Measurements from ENCODE around the gene LDLRAD1.
A peak's percentile ranks its signal among the peaks of the same experiment; 100 is the strongest.

The LDLRAD1 gene

GRCh38 chr1:53984726-53985125, 33.3 kb downstream of the LDLRAD1 start:
- ChIA-PET POLR2A (no interaction called here), CTCF (no interaction called here)
- no peak for TF ChIP-seq CTCF (IDR thresholded peaks at IDR 0.05; ENCODE audit: insufficient read depth, low read length, missing control alignments)
- DNase-seq (ENCODE audit: low read depth, low spot score), result no peak
- H3K4me3 ChIP-seq (ENCODE audit: low read depth, low read length), result no peak overlapping the region

GRCh38 chr1:53982763-53983104, 35.3 kb downstream of the LDLRAD1 start:
- ChIA-PET POLR2A (interaction anchor here (0.6 kb wide), 1 partner anchor 23 kb away, joined by 5 read pairs; no protein-coding TSS in a partner anchor), CTCF (interaction anchor here (1.0 to 1.3 kb wide), 2 partner anchors 104 to 123 kb away, joined by 4 read pairs; no protein-coding TSS in a partner anchor)
- peak overlapping the region; percentile 23 for H3K4me3 ChIP-seq (ENCODE audit: low read depth, low read length)
- no peak for TF ChIP-seq CTCF (IDR thresholded peaks at IDR 0.05; ENCODE audit: insufficient read depth, low read length, missing control alignments)
- no peak for DNase-seq (ENCODE audit: low read depth, low spot score)

- TF ChIP-seq CTCF (IDR thresholded peaks at IDR 0.05; ENCODE audit: insufficient read depth, low read length, missing control alignments), result no peak
- H3K4me3 ChIP-seq (ENCODE audit: low read depth, low read length), result peak overlapping the region; percentile 23
- DNase-seq (ENCODE audit: low read depth, low spot score), result no peak
- ChIA-PET CTCF (interaction anchor here (1.0 to 1.3 kb wide), 2 partner anchors 103 to 122 kb away, joined by 4 read pairs; no protein-coding TSS in a partner anchor), POLR2A (interaction anchor here (0.6 kb wide), 1 partner anchor 22 kb away, joined by 5 read pairs; no protein-coding TSS in a partner anchor)
Measured at GRCh38 chr1:53982034-53982762, 35.8 kb downstream of the LDLRAD1 start.

GRCh38 chr1:53981220-53981619, 36.8 kb downstream of the LDLRAD1 start:
- TF ChIP-seq CTCF (IDR thresholded peaks at IDR 0.05; ENCODE audit: insufficient read depth, low read length, missing control alignments), result no peak
- ChIA-PET CTCF (no interaction called here), POLR2A (no interaction called here)
- H3K4me3 ChIP-seq (ENCODE audit: low read depth, low read length), result no peak overlapping the region
- no peak for DNase-seq (ENCODE audit: low read depth, low spot score)

- ChIA-PET POLR2A (interaction anchor here (0.5 kb wide), 1 partner anchor 94 kb away, joined by 3 read pairs; no protein-coding TSS in a partner anchor), CTCF (interaction anchor here (1.1 to 1.5 kb wide), 4 partner anchors 10 to 119 kb away, joined by 3 to 6 read pairs (median 4); no protein-coding TSS in a partner anchor)
- DNase-seq (ENCODE audit: low read depth, low spot score), result no peak
- TF ChIP-seq CTCF (IDR thresholded peaks at IDR 0.05; ENCODE audit: insufficient read depth, low read length, missing control alignments), result no peak
- no peak overlapping the region for H3K4me3 ChIP-seq (ENCODE audit: low read depth, low read length)
Measured at GRCh38 chr1:53979712-53980450, 38.1 kb downstream of the LDLRAD1 start.

- TF ChIP-seq CTCF (IDR thresholded peaks at IDR 0.05; ENCODE audit: insufficient read depth, low read length, missing control alignments), result no peak
- H3K4me3 ChIP-seq (ENCODE audit: low read depth, low read length), result no peak overlapping the region
- ChIA-PET CTCF (interaction anchor here (0.7 to 1.6 kb wide), 3 partner anchors 16 to 97 kb away, joined by 3 to 9 read pairs (median 3); no protein-coding TSS in a partner anchor), POLR2A (no interaction called here)
- DNase-seq (ENCODE audit: low read depth, low spot score), result no peak
Measured at GRCh38 chr1:53975861-53976260, 42.1 kb downstream of the LDLRAD1 start.
